D721Med (cell line): ENCODE measurements around the gene CFB.
A peak's percentile ranks its signal among the peaks of the same experiment; 100 is the strongest.

Source experiments
- DNase-seq: peaks from one replicate; pipeline ENCODE4 v3.0.0; 2011; ENCODE audit warnings: low spot score; ENCODE audit not compliant: insufficient read length
- FAIRE-seq: peaks from 2 replicates; lab custom pipeline; 2011; peaks lifted over from hg19 to GRCh38; lab: Jason Lieb, UNC
- TF ChIP-seq, protein P1 (sequence below): IDR thresholded peaks from 2 replicates; pipeline ENCODE4 v1.5.1; 2012; ENCODE audit warnings: mild to moderate bottlenecking, control low read depth; ENCODE audit not compliant: insufficient read depth; ENCODE audit errors: missing control alignments

Gene CFB

DNA sequence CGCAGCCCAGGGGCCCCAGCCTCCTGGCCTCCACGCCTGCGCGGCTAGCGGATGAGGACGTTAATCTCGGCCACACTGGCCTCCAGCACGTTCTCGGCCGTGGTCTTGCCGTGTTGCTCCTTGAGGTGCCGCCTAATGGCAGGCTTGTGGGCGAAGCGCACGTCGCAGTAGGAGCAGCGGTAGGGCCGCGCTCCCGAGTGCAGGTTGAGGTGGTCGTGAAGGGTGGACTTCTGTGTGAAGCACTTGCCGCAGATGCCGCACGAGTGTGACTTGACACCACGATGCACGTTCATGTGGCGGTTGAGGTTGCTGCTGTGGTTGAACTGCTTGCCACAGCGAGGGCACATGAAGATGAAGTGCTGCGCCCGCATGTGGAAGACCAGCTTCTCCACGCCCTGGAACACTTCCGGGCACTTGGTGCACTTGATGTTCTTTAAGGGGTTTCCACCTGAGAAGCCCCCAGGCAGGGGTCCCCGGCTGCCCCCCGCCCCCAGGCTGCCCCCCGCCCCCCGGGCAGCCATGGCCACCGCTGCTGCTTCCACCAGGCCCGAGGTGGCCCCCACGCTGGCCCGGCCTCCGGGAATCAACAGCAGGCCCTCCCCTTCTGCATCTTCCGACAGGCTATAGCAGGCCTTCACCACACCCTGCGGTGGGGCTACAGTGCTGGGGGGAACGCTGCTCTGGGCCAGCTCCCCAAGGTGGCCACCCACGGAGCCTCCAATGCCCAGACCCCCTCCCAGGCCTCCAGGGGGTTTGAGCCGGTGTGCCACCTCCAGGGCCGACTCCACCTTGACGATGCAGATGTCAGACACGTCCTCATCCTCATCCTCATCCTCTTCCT lies 45.8 kb upstream of the CFB start:
- DNase-seq (no peak), FAIRE-seq (no peak)
- TF ChIP-seq, protein P1, sequence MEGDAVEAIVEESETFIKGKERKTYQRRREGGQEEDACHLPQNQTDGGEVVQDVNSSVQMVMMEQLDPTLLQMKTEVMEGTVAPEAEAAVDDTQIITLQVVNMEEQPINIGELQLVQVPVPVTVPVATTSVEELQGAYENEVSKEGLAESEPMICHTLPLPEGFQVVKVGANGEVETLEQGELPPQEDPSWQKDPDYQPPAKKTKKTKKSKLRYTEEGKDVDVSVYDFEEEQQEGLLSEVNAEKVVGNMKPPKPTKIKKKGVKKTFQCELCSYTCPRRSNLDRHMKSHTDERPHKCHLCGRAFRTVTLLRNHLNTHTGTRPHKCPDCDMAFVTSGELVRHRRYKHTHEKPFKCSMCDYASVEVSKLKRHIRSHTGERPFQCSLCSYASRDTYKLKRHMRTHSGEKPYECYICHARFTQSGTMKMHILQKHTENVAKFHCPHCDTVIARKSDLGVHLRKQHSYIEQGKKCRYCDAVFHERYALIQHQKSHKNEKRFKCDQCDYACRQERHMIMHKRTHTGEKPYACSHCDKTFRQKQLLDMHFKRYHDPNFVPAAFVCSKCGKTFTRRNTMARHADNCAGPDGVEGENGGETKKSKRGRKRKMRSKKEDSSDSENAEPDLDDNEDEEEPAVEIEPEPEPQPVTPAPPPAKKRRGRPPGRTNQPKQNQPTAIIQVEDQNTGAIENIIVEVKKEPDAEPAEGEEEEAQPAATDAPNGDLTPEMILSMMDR: no peak

DNA sequence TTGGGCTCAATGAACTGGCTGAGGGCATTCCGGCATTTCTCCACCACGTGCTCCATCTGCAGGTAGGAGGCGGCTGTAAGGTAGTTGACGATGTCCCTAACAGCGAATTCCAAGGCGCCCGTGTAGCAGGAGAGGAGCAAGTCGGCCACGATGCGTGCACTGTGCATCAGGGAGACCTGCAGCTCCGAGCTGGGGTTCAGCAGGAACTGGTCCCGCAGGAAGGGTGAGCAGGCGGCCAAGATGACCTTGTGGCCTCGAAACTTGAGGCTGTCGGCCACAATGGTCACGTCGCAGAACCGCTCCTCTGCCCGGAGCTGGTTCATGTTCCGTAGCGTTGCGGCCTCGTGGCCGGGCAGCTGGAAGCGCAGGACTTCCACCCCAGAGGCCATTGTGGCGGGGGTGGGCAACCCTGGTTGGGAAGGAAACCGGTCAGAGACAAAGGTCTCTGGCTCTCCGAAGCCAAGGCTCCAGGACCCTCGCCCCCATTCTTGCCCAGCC lies 44.9 kb upstream of the CFB start:
- DNase-seq (no peak), FAIRE-seq (no peak)
- TF ChIP-seq, protein P1: no peak

DNA sequence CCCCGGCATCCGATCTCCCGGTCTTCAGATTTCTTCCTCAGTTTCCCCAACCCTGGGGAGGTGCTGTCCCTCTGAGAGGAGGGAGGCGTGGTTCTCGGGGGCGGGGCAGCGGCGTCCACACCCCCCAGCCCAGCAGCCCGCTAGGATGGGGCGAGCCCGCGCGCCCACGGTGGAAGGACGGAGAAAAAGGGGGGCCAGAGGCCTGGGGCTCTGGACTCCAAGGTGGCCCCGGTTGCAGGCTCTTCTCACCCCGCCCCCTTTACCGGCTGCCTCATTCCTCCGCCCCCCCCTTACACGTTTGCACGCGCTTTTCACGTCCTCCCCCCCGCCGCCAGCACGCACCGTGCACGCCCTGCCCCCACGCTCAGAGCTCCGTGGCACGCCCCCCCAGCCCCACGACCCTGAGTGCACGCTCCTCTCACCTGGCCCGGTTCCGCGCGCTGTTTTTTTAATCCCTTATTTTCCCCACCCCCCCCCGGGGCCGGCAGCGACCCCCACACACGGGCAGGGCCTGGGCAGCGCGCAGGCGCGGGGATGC lies 44.4 kb upstream of the CFB start:
- FAIRE-seq: no peak
- TF ChIP-seq, protein P1: no peak
- DNase-seq: no peak

DNA sequence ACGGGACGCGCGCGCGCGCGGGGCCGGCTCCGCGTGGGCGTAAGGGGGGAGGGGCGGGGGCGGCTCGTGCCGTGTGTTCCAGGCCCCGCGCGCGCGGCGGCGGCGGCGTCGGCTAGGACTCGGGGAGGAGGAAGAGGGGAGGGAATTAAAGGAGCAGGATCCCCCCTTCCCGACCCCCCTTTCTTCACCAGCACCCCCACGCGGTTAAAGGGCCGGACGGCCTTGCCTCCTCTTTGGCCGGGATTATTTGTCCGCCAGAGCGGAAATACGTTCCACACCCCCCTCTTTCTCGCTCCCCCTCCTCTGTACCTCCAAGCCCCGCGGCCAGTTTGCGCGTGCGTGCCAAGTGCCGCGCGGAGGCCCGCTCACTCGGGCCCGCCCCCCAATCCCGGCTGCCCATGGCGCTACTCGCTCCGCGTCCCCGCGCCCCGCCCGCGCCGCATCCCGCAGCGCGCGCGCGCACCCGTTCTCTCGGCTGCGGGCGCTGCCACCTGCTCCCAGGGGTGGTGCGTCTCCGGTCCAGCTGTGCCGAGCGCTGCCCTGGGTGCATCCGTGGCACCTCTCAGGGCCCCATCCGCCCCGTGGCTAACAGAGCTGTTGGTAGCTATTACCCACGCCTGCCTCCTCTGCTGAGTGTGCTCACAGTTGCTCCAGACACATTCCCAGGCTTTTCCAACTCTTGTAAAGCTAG lies 43.8 kb upstream of the CFB start, which contains the start of gene ZBTB12:
Gene ZBTB12 (minus strand): TSS at position 134 of the 691 bp plus-strand sequence. CDS start 781 bp downstream, outside the sequence.
- no peak for FAIRE-seq
- TF ChIP-seq, protein P1: no peak
- DNase-seq: peak; percentile 89

DNA sequence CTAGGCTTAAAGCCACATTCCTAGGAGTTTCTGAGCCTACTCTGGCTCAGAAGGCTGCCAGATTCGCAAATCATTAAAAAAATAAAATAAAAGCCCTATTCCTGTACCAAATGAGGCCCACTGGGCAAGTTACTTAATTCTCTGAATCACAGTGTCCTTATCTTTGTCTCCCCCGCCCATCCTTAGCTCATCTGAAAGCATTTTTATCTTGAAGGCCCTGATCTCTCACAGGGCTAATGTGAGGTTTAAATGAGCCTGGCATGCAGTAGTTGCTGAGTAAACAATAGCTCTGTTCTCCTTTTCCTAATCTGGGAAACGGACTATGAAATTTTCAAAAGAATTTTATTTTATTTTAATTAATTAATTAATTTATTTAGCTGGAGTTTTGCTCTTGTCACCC lies 41.9 kb upstream of the CFB start:
- FAIRE-seq (no peak), DNase-seq (no peak)
- TF ChIP-seq, protein P1: no peak

DNA sequence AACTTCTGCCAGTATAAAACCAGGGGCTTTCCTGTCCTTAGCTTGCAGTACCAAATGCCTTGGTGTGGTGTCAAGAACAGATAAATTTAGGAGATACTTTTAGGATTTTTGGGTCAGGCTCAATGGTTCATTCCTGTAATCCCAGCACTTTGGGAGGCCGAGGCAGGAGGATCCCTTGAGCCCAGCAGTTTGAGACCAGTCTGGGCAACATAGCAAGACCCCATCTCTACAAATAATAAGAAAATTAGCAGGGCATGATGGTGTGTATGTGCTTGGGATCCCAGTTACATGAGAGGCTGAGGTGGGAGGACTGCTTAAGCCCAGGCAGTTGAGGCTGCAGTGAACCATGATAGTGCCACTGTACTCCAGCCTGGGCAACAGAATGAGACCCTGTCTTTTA lies 40.9 kb upstream of the CFB start:
- DNase-seq (no peak), FAIRE-seq (no peak)

More for the DNA sequence above, 40.9 kb upstream of the CFB start:
- TF ChIP-seq, protein P1: no peak
